ENCODE data around the gene RASSF5.

RASSF5 gene

GRCh38 chr1:206514813-206515387 lies 7.6 kb downstream of the RASSF5 start:
- DNase-seq (ENCODE audit: low read depth in 3 of 3), result no peak

DNA sequence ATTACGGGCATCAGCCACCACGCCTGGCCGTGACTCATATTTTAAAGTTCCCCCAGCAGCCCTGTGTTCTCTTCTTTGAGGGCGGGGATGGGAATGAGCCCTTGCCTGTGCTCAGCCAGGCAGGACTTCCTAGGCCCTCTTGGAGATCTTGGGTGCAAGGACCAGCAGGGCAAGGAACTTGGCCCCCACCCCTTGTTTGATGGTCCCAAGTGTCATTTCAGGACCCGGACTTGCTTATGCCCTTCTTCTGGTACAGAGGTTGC lies 9.3 kb downstream of the RASSF5 start:
- DNase-seq (ENCODE audit: low read depth in 3 of 3), result no peak

DNA sequence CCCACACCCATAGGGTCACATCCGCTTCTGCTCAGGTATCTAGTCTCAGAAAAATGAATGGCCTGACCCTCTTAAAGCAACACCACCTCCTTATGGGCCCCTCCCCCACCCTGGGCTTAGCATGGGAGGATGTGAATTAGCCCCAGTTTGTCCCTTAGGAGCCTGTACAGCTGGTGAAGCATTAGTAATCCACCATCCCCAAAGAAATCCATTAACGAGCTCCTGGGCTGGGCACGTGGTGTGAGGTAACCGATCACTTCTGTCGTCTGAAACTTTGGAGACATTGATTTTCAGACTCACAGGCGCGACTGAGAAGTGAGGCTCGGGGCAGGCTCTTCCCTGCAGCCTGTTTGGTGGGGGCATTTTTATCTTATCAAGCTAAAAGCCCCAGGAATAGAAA lies 10.5 kb downstream of the RASSF5 start:
- DNase-seq (ENCODE audit: low read depth in 3 of 3), result no peak

DNA sequence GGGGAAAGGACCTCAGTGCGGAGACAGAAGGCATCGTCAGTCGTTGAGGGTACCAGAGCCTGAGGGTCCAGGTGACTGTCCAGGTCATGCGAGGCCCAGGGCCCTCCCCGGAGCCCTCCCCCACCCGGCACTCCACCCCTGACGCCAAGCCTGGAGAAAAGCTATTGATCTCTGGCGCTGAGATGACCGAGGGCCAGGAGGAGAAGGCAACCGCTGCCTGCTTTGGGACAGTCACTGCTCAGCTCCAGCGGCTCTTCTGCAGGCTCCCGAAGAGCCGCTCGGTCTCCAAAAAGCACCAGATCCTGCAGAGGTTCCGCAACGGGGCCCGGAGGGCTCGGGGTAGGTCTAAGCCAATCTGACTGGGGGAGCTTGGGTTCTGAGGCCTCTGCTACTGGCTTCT lies 10.9 kb downstream of the RASSF5 start:
- DNase-seq (ENCODE audit: low read depth in 3 of 3), result no peak

GRCh38 chr1:206518743-206519142 lies 11.4 kb downstream of the RASSF5 start:
- DNase-seq (ENCODE audit: low read depth in 3 of 3), result no peak

DNA sequence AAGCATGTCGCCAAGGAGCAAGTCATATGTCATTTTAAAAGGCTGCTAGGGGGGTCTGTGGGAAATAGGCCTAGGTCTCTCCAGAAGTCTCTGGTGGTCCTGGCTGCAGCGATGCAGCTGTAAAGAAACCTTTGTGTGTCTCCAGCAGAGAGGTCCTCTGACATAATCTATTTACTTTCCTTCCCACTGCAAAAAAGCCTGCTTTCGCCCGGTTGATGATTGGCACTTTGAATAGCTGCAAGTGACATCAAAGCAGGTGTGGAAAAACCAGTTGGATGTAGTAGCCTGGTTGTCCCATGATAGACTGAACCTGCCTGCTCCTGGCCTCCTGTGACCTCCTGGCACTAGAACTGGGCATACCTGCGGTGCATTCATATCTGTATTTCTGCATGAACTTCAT lies 13.8 kb downstream of the RASSF5 start:
- no peak for DNase-seq (ENCODE audit: low read depth in 3 of 3)

DNA sequence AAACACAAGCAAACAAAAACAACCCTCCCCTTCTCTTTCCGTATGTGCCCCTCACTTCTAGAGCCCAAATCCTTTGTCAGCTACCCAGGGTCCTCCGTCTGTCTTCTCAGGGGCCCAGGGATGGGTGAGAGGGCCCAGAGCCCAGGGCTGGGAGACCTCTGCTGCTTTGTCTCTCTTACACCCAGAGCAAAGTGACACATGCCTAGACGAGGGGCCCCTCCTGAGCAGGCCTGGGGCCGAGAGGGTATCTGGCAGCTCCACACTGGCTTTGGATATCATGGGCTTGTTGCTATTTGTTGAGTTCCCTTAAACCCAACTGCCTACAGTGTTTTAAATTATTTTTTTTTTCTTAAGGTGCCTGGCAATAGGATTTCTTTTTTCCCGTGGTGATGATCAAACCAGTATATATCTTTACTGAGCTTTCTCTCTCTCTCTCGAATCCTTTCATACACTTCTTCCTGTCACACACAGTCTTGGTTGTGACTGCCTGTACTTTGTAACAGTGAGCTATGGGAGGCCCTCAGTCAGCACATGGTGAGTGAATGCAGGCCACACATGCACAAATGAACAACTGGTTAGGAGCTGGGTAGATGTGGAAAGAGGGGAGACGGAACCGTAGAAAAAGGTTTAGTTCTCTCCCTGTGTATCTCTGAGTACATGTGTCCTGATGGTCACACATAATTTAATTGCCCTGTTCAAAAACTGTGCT lies 14.5 kb downstream of the RASSF5 start:
- no peak for DNase-seq (ENCODE audit: low read depth in 3 of 3)

DNA sequence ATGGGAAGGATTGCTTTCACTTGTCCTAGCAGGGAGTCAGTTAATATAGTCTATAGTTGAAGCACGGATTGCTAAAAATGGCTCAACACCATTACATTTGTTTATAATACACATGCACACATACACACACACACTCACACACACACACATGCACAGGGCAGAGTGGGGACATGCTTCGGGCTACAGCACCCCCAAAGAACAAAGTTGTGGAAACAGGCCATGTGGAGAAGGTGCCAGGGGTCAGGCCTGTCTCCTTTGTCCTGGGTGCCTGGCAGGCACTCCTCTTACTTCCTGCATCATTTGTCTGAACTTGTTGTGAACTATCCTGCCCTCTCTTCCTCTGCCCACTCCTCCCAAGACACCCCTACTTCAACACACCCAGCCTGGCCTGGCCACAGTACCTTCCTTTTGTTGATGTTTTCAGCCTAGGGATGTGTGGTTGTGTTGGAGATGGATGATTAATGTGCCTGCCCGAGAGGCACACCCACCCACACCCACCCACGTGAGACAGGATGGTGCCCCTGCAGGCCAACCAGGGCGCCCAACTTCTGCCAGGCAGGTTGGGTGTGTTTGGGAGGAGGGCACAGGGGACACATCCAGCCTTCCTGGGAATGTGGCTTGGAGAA lies 17.5 kb downstream of the RASSF5 start:
- no peak for DNase-seq (ENCODE audit: low read depth in 3 of 3)

DNA sequence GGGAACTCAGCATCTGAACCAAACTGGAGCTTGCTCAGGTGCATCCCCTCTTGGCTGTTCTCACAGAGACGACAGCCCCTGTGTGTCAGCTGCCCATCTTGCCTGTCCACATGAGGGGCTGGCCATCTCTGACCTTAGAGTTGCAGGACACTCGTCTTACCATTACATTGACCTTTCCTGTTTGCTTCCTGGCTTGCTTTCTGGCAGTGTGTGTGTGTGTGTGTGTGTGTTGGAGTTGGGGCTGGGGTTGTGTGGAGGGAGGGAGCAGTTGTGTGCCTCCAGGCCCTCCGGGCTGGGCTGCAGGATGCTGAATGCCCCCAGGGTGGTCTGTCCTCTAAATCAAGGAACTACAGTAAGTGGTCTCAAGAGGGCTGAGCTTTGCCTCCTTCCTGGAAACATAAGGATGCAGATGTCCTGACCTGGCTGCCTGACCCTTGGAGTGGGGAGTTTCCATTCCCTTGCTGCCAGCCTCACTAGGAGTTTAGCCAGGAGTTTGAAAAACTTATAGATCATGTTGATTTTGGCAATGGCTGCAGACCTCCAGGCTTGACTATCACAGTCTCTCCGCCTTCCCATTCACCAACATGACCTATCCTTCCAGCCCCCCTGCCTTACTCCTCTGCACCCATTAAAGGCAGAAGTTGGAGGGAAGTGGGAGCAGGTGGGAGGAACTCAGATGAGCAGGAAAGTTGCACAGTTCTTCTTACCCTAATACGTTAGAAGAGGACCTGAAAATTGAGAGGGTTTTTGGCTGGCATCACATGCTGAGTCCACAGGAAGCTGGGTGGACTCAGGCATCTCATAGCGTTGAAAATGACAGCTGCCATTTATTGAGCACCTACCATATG lies 19.0 kb downstream of the RASSF5 start:
- DNase-seq (ENCODE audit: low read depth in 3 of 3), result no peak

DNA sequence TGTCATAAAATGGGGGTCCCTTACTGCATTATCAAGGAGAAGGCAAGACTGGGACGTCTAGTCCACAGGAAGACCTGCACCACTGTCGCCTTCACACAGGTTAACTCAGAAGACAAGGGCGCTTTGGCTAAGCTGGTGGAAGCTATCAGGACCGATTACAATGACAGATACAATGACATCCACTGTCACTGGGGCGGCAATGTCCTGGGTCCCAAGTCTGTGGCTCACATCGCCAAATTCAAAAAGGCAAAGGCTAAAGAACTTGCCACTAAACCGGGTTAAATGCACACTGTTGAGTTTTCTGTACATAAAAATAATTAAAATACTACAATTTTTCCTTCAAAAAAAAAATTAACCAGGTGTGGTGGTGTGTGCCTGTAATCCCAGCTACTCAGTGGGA lies 22.1 kb downstream of the RASSF5 start:
- DNase-seq (ENCODE audit: low read depth in 3 of 3), result no peak

DNA sequence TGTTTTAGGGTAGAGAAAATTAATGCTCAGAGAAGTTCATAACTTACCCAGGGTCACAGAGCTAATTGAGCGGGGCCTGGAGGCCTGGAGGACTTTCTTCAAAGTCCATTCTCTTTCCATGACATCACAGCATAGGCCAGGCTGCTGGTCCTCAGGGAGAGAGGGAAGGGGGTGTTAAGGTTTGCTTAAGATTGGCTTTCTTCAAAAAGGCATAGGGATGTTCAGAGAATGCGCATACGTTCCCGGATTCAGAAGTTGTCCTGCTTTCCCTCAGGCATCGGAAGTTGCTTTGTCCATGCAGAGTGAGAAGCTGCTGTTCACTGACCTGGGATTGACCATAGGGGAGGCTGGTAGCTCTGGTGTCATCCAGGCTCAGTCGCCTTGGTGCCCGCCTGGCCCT lies 25.0 kb downstream of the RASSF5 start:
- no peak for DNase-seq (ENCODE audit: low read depth in 3 of 3)

DNA sequence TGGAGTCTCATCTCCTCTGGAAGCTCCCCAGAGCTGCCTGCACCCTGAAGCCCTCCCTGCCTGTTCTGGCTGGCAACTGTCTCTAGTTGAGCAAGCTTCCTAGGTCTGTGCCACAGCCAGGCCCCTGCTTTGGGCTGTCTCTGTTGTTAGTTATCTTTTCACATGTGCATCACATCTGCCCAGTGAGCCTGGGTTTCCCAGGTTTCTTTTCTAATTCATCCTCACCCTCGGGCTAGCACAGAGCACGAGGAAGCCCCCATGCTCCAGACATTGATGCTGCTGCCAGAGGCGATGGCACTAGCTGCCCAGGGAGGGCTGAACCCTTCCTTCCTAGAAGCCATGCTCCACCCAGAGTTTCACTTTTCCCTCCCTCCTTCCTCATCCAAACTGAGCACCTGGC lies 27.2 kb downstream of the RASSF5 start:
- no peak for DNase-seq (ENCODE audit: low read depth in 3 of 3)

- no peak for DNase-seq (ENCODE audit: low read depth in 3 of 3)
These were observed 28.5 kb downstream of the RASSF5 start for GRCh38 chr1:206535853-206536188.

GRCh38 chr1:206537141-206537540 lies 29.8 kb downstream of the RASSF5 start:
- DNase-seq (ENCODE audit: low read depth in 3 of 3), result no peak

DNA sequence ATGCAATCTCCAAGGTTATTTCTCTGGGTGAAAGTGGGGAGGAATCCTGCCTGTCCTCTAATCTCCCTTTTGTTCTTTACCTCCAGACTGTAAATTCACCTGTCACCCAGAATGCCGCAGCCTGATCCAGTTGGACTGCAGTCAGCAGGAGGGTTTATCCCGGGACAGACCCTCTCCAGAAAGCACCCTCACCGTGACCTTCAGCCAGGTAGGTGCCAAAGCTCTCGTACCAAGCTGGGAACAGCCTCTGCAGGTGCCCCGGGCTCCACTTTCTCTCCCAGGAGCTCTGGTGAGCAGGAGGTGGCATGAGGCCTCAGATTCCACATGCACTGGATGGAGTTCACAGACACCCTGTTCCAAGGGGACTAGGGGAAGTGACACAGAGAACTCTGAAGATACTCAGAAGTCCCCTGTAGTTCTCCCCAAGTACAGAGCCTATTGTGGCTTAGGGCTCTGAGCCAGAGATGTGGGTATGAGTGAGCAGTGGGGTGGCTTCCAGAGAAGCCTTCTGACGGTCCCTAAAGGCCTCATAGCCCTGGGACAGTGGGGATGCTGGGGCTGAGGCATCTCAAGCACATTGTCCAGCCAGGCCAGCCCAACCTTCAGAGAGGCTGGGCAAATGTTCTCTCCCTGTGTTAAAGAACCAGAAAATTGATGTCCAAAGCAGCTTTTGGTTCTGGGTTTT lies 30.9 kb downstream of the RASSF5 start:
- DNase-seq (ENCODE audit: low read depth in 3 of 3), result no peak

- DNase-seq (ENCODE audit: low read depth in 3 of 3), result no peak
These were observed 31.7 kb downstream of the RASSF5 start for GRCh38 chr1:206538901-206539640.

GRCh38 chr1:206540044-206540780 lies 32.9 kb downstream of the RASSF5 start:
- no peak for DNase-seq (ENCODE audit: low read depth in 3 of 3)

DNA sequence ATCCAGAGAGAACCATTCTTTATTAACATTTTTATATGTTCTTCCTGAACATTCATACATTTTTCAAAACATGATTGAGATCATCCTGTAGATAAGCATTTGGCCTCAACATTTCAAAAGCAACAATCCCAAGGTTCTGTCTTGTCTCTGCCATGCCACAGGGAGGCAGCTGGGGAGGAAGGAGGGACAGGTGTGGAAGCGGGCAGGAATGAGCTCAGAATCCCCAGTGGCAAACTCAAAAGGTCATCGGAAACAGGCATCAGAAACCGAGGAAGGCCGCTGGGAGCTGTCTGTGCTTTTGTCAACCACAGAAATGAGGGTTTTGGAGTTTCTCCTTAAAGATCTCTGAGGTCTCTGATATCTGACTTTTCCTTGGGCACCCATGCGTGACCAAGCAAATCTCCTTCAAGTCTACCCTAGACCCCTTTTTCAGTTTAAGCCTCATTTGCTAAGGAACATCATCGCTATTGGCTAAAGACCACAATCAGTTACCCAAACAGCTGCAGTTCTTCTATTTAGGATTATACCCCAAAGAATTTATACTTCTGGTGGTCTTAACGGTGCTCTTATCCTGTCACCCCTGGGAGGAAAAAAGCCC lies 34.0 kb downstream of the RASSF5 start:
- no peak for DNase-seq (ENCODE audit: low read depth in 3 of 3)

GRCh38 chr1:206544562-206545257 lies 37.4 kb downstream of the RASSF5 start:
- DNase-seq (ENCODE audit: low read depth in 3 of 3), result peak; percentile 66 to 80 (median 79)

- no peak for DNase-seq (ENCODE audit: low read depth in 3 of 3)
These were observed 38.0 kb downstream of the RASSF5 start for GRCh38 chr1:206545351-206545750.
